GM19025 (cell line): ENCODE data around the gene CLDN5.

Experiments used
- ATAC-seq: cut with Tn5 transposase; IDR thresholded peaks from one replicate; pipeline ENCODE4 v1.9.1; 2021; ENCODE audit warnings: mild to moderate bottlenecking, low read depth, moderate library complexity; ENCODE audit not compliant: unreplicated experiment

CLDN5 gene

GRCh38 chr22:19523240-19524169 lies 705 bp downstream of the CLDN5 start:
- ATAC-seq, result no peak

GRCh38 chr22:19522881-19523239 lies 1.4 kb downstream of the CLDN5 start:
- ATAC-seq, result no peak

GRCh38 chr22:19522190-19522880 lies 1.9 kb downstream of the CLDN5 start:
- no peak for ATAC-seq

- no peak for ATAC-seq
These were observed 3.5 kb downstream of the CLDN5 start for GRCh38 chr22:19520566-19521305.

GRCh38 chr22:19520007-19520406 lies 4.2 kb downstream of the CLDN5 start:
- ATAC-seq, result no peak

GRCh38 chr22:19519041-19519926 lies 4.9 kb downstream of the CLDN5 start:
- no peak for ATAC-seq

- no peak for ATAC-seq
These were observed 5.6 kb downstream of the CLDN5 start for GRCh38 chr22:19518635-19519034.

GRCh38 chr22:19517919-19518611 lies 6.1 kb downstream of the CLDN5 start:
- no peak for ATAC-seq

- ATAC-seq, result no peak
These were observed 7.1 kb downstream of the CLDN5 start for GRCh38 chr22:19517171-19517500.

- no peak for ATAC-seq
These were observed 7.6 kb downstream of the CLDN5 start for GRCh38 chr22:19516378-19517170.

- no peak for ATAC-seq
These were observed 8.4 kb downstream of the CLDN5 start for GRCh38 chr22:19515654-19516377.

- ATAC-seq, result no peak
These were observed 9.2 kb downstream of the CLDN5 start for GRCh38 chr22:19514831-19515565.

- ATAC-seq, result no peak
These were observed 10.4 kb downstream of the CLDN5 start for GRCh38 chr22:19513823-19514222.

- no peak for ATAC-seq
These were observed 13.3 kb downstream of the CLDN5 start for GRCh38 chr22:19510919-19511341.

- ATAC-seq, result no peak
These were observed 14.3 kb downstream of the CLDN5 start for GRCh38 chr22:19509923-19510322.

GRCh38 chr22:19509191-19509590 lies 15.0 kb downstream of the CLDN5 start:
- ATAC-seq, result no peak

- ATAC-seq, result no peak
These were observed 16.0 kb downstream of the CLDN5 start for GRCh38 chr22:19508024-19508776.
